COLO668 (cell line): ENCODE measurements around the gene GRM8.
"Not testable (repeated sequence)": the region's sequence is repeated elsewhere in the genome, so short reads cannot be mapped to it uniquely, and the experiment has no call there.

Experiments used
- DNase-seq: peaks from one replicate; lab custom pipeline; 2025; ENCODE audit not compliant: unreplicated experiment; lab: John Stamatoyannopoulos, UW

GRM8 gene

GRCh38 chr7:126685018-126685573 lies 567.6 kb downstream of the GRM8 start:
- DNase-seq, result no peak

GRCh38 chr7:126682176-126682575 lies 570.6 kb downstream of the GRM8 start:
- DNase-seq, result no peak

GRCh38 chr7:126668762-126669161 lies 584.0 kb downstream of the GRM8 start:
- not testable (repeated sequence) for DNase-seq

- no peak for DNase-seq
Measured at GRCh38 chr7:126668367-126668752, 584.4 kb downstream of the GRM8 start.

- no peak for DNase-seq
Measured at GRCh38 chr7:126667742-126668366, 584.9 kb downstream of the GRM8 start.

GRCh38 chr7:126662856-126663255 lies 589.9 kb downstream of the GRM8 start:
- DNase-seq, result no peak

- DNase-seq, result no peak
Measured at GRCh38 chr7:126659124-126659523, 593.6 kb downstream of the GRM8 start.

- no peak for DNase-seq
Measured at GRCh38 chr7:126658684-126659083, 594.1 kb downstream of the GRM8 start.

- DNase-seq, result peak; percentile 45
Measured at GRCh38 chr7:126657599-126658358, 595.0 kb downstream of the GRM8 start.

- no peak for DNase-seq
Measured at GRCh38 chr7:126657137-126657536, 595.6 kb downstream of the GRM8 start.

- DNase-seq, result no peak
Measured at GRCh38 chr7:126656165-126656564, 596.6 kb downstream of the GRM8 start.

- no peak for DNase-seq
Measured at GRCh38 chr7:126637538-126637937, 615.2 kb downstream of the GRM8 start.

- peak; percentile 31 for DNase-seq
Measured at GRCh38 chr7:126635545-126635944, 617.2 kb downstream of the GRM8 start.

- DNase-seq, result peak; percentile 28
Measured at GRCh38 chr7:126608339-126608776, 644.4 kb downstream of the GRM8 start.

GRCh38 chr7:126606331-126606730 lies 646.4 kb downstream of the GRM8 start:
- no peak for DNase-seq

GRCh38 chr7:126605553-126605952 lies 647.2 kb downstream of the GRM8 start:
- peak; percentile 35 for DNase-seq

- DNase-seq, result peak; percentile 9
Measured at GRCh38 chr7:126605056-126605455, 647.7 kb downstream of the GRM8 start.

GRCh38 chr7:126589068-126589684 lies 663.6 kb downstream of the GRM8 start:
- DNase-seq, result peak; percentile 47

GRCh38 chr7:126578338-126578737 lies 674.4 kb downstream of the GRM8 start:
- peak; percentile 45 for DNase-seq

GRCh38 chr7:126574276-126575250 lies 678.2 kb downstream of the GRM8 start:
- no peak for DNase-seq

- DNase-seq, result no peak
Measured at GRCh38 chr7:126570845-126571244, 681.9 kb downstream of the GRM8 start.
